ENCODE data around the gene TENT4B. TPM values are rescaled to one million over a fixed set of nuclear protein-coding genes. Genes with fewer than 3 reads are reported as not detected.

The TENT4B gene
- total RNA-seq, 1 donor = 3.5 TPM

- DNase-seq (ENCODE audit: low read depth in 2 of 3, low spot score in 2 of 3) = peak in 1 of 3 donors; percentile 35
Observed at GRCh38 chr16:50267651-50268050, 114.5 kb downstream of the TENT4B start.

GRCh38 chr16:50268352-50268751, 115.2 kb downstream of the TENT4B start:
- no peak for DNase-seq (ENCODE audit: low read depth in 2 of 3, low spot score in 2 of 3)

GRCh38 chr16:50269061-50269705, 116.1 kb downstream of the TENT4B start:
- no peak for DNase-seq (ENCODE audit: low read depth in 2 of 3, low spot score in 2 of 3)

- DNase-seq (ENCODE audit: low read depth in 2 of 3, low spot score in 2 of 3) = no peak
Observed at GRCh38 chr16:50269769-50270509, 116.8 kb downstream of the TENT4B start.

GRCh38 chr16:50270510-50271147, 117.5 kb downstream of the TENT4B start:
- DNase-seq (ENCODE audit: low read depth in 2 of 3, low spot score in 2 of 3) = no peak

- no peak for DNase-seq (ENCODE audit: low read depth in 2 of 3, low spot score in 2 of 3)
Observed at GRCh38 chr16:50271148-50272041, 118.3 kb downstream of the TENT4B start.

- no peak for DNase-seq (ENCODE audit: low read depth in 2 of 3, low spot score in 2 of 3)
Observed at GRCh38 chr16:50272111-50272571, 119.0 kb downstream of the TENT4B start.

- DNase-seq (ENCODE audit: low read depth in 2 of 3, low spot score in 2 of 3) = no peak
Observed at GRCh38 chr16:50272687-50273381, 119.7 kb downstream of the TENT4B start.

- no peak for DNase-seq (ENCODE audit: low read depth in 2 of 3, low spot score in 2 of 3)
Observed at GRCh38 chr16:50273382-50273690, 120.2 kb downstream of the TENT4B start.

GRCh38 chr16:50273888-50274325, 120.8 kb downstream of the TENT4B start:
- peak in 2 of 3 donors; percentile 81 to 91 for DNase-seq (ENCODE audit: low read depth in 2 of 3, low spot score in 2 of 3)

- peak in 2 of 3 donors; percentile 62 to 71 for DNase-seq (ENCODE audit: low read depth in 2 of 3, low spot score in 2 of 3)
Observed at GRCh38 chr16:50274326-50275097, 121.4 kb downstream of the TENT4B start.

- DNase-seq (ENCODE audit: low read depth in 2 of 3, low spot score in 2 of 3) = no peak
Observed at GRCh38 chr16:50275098-50275415, 122.0 kb downstream of the TENT4B start.

GRCh38 chr16:50275428-50276325, 122.6 kb downstream of the TENT4B start:
- no peak for DNase-seq (ENCODE audit: low read depth in 2 of 3, low spot score in 2 of 3)

- no peak for DNase-seq (ENCODE audit: low read depth in 2 of 3, low spot score in 2 of 3)
Observed at GRCh38 chr16:50276326-50276640, 123.2 kb downstream of the TENT4B start.

- no peak for DNase-seq (ENCODE audit: low read depth in 2 of 3, low spot score in 2 of 3)
Observed at GRCh38 chr16:50276801-50277555, 123.9 kb downstream of the TENT4B start.

GRCh38 chr16:50278251-50278650, 125.1 kb downstream of the TENT4B start:
- DNase-seq (ENCODE audit: low read depth in 2 of 3, low spot score in 2 of 3) = no peak

GRCh38 chr16:50279504-50279865, 126.4 kb downstream of the TENT4B start:
- DNase-seq (ENCODE audit: low read depth in 2 of 3, low spot score in 2 of 3) = no peak

GRCh38 chr16:50280932-50281331, 127.8 kb downstream of the TENT4B start:
- no peak for DNase-seq (ENCODE audit: low read depth in 2 of 3, low spot score in 2 of 3)
